RPMI8226 (cell line): Measurements from ENCODE around the gene TRIP4.
A peak's percentile ranks its signal among the peaks of the same experiment; 100 is the strongest.
"Not testable (repeated sequence)": the region's sequence is repeated elsewhere in the genome, so short reads cannot be mapped to it uniquely, and the experiment has no call there.

ENCODE experiments used
- DNase-seq: peaks from one replicate; pipeline ENCODE4 v3.0.0-alpha.2; 2015

Gene TRIP4

DNA sequence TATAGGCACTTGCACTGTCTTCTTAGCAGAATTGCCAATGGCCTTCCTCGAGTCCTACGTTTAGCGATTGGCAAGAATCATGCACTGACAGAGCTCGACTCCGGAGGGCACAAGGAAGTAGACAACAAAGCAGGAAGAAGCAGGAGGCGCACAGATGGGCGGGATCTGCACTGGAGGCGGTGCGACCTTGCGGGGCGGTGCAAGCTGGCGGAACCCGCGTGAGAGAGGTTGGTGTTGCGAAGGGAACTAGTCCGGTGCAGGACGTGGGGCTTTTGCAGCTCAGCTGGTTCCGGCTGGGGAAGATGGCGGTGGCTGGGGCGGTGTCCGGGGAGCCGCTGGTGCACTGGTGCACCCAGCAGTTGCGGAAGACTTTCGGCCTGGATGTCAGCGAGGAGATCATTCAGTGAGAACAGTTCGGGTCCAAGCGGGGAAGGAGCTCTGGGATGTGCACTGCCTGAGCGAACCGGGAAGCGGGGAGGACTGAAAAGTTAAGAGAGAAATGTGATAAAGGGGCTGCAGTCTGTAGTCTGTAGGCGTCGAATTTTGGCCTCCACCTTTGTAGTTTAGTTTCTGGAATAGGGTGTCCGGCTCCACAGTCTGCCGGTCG is at the start of gene TRIP4:
Gene TRIP4 (plus strand): TSS at position 275 of the 607 bp plus-strand sequence. CDS start 28 bp downstream, at position 303.
- peak; percentile 99 for DNase-seq

- DNase-seq: no peak
Observed at GRCh38 chr15:64340355-64340754, 47.3 kb upstream of the TRIP4 start.

- DNase-seq: no peak
Observed at GRCh38 chr15:64341961-64342360, 45.7 kb upstream of the TRIP4 start.

- no peak for DNase-seq
Observed at GRCh38 chr15:64343222-64343621, 44.4 kb upstream of the TRIP4 start.

- no peak for DNase-seq
Observed at GRCh38 chr15:64343841-64344240, 43.8 kb upstream of the TRIP4 start.

- DNase-seq: no peak
Observed at GRCh38 chr15:64344651-64345294, 42.9 kb upstream of the TRIP4 start.

GRCh38 chr15:64346242-64346641 is 41.4 kb upstream of the TRIP4 start:
- not testable (repeated sequence) for DNase-seq

- no peak for DNase-seq
Observed at GRCh38 chr15:64348455-64348854, 39.2 kb upstream of the TRIP4 start.

DNA sequence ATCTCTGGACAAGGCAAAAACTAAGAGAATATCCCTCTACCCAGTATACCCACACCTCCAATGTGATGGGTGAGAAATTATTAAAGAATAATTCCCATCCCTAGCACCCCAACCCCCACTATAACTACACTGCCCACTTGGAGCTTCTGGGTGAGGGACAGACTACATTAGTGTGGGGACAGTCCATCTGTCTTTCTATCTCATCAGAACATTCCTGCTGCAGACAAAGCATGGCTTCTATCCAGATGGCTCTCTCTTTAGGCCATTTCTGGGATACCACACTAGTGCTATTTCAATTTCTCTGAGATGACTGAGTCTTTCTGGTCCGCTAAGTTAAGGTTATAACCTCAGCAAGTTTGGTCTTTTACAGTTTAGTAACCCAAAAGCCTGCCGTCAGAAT is 38.3 kb upstream of the TRIP4 start:
- DNase-seq: no peak

GRCh38 chr15:64351265-64351664 is 36.4 kb upstream of the TRIP4 start:
- DNase-seq: no peak

DNA sequence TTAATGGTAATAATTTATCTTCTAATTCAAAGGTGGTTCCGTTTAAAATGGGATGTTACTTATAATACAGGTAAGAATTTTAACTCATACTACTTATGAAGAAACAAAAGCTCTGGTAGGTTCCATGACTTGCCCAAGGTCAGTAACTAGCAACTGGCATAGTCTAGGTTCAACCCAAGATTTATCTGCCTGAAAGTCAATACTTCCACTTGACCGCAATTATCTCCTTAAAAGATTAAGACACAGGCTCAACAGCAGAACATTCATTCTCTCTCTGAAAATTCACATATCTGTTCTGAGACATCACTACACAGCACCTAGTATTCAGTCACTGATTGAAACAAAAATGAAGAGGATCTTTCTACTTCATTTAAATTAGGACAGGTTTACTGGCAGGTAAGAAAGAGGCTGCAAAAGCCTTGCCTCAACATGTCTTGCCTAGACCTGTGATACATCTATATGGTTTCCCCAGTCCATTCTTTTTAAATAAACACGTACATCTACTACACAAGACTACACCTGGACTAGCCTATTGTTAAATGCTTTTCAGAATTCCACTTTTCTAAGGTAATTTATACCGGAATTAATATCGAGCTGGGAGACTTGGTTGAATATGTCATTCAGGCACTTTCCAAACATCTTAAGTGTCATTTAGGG is 32.8 kb upstream of the TRIP4 start:
- no peak for DNase-seq

DNA sequence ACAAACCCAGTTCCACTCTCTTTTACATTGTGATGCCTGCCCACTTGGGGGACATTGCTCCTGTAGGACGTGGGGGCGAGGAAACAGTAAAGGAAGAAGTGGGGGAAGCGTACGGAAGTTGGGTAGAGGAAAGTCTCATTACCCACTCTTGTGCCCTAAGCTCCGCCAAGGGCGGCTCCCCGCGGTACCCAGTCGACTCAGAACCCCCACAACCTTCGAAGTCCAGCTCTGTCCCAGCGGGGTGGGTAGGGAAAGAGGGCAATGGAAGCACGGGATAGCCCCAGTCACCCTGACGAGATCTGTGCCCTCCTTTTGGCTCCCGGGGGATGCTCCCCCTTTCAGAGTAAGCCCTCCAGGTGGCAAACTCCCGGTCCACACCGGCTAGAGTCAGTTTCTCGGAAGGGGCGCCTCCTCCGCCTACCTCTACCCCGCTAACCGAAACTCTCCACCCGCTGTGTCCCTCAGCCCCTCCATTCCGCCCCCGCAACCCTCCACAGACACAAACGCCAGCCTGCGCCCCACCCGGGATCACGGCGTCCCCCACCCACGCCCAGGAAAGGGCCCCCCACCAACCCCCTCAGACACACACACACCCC is 32.2 kb upstream of the TRIP4 start:
- DNase-seq: peak; percentile 43

DNA sequence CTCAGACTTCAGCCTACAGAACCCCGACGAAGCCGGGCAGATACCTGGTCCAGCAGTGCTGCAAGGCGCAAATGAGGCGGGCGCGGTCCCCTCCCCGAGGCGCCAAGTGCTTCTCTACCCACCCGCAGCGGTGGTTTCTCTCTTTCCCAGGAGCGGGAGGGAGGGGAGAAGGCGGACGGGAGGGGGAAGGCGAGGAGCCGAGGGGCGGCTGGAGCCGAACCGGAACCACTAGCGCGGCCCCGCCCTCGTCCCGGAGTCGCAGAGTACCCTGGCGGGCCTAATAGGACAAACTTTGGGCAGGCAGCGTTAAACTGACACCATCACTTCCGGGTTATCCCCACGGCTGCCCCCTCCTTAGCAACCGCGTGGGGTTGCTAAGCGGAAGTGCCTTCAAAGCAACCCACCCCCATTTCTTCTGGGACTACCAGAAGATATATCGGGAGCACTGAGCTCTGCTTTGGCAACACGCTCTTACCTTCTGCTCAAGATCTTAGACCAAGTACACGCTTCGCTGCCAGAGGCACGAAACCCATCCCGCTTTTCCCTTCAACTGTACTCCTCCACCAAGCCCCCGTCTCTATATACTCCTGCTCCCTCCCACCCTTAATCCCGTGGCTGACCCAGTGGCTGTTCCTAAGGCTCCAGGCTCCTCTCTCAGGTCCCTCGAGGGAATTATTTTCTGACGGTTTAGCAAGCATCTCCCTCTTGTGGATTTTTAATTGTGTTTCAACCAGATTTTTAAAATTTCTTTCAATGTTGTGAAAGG is 31.5 kb upstream of the TRIP4 start, which contains the start of gene CSNK1G1:
Gene CSNK1G1 (minus strand): TSS at position 230 of the 766 bp plus-strand sequence. CDS start 55,674 bp downstream, outside the sequence.
- DNase-seq: peak; percentile 99

DNA sequence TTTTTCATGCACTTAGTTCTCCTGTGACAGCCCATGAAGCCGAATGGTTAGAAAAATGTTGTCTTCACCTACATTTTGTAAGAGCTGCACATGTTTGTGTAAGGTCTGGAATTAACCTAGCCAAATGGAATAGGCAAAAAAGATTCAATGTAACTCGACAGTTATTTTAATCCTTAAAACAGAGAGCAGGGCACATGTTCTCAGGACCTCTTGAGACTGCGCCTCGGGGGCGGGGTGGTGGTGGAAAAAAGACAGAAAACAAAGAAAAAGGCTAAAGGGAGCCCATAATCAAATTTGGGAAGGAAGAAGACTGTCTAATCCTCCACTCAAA is 31.0 kb upstream of the TRIP4 start:
- no peak for DNase-seq

DNA sequence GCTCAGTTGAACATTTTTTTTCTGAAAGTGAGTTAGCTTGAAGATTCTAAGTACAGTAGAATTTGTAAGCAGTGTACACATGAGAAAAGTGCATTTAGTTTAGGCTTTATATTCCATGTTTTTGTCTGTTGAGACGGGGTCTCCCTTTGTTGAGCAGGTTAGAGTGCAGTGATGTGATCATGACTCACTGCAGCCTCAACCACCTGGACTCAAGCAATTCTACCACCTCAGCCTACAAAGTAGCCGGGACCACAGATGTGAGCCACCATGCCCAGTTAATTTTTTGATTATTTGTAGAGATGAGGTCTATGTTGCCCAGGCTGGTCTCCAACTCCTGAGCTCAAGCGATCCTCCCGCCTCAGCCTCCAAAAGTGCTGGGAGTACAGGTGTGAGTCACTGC is 26.4 kb upstream of the TRIP4 start:
- no peak for DNase-seq

DNA sequence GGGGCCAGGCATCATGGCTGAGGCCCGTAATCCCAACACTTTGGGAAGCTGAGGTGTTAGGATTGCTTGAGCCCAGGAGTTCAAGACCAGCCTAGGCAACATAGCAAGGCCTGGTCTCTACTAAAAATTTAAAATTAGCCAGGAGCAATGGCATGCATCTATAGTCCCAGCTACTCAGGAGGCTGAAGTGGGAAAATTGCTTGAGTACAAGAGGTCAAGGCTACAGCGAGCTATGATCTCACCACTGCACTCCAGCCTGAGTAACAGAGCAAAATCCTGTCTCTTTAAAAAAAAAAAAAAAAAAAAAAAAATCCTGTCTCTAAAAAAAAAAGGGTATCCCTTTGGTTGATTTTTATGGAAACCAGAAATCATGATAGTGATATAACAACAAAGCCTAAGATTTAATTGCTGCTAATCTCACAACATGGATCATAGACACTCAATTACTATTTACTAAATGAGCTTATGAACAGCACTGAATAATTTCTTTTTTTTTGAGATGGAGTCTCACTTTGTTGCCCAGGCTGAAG is 18.5 kb upstream of the TRIP4 start:
- DNase-seq: no peak

GRCh38 chr15:64371383-64371782 is 16.3 kb upstream of the TRIP4 start:
- not testable (repeated sequence) for DNase-seq

- no peak for DNase-seq
Observed at GRCh38 chr15:64373360-64373759, 14.3 kb upstream of the TRIP4 start.

DNA sequence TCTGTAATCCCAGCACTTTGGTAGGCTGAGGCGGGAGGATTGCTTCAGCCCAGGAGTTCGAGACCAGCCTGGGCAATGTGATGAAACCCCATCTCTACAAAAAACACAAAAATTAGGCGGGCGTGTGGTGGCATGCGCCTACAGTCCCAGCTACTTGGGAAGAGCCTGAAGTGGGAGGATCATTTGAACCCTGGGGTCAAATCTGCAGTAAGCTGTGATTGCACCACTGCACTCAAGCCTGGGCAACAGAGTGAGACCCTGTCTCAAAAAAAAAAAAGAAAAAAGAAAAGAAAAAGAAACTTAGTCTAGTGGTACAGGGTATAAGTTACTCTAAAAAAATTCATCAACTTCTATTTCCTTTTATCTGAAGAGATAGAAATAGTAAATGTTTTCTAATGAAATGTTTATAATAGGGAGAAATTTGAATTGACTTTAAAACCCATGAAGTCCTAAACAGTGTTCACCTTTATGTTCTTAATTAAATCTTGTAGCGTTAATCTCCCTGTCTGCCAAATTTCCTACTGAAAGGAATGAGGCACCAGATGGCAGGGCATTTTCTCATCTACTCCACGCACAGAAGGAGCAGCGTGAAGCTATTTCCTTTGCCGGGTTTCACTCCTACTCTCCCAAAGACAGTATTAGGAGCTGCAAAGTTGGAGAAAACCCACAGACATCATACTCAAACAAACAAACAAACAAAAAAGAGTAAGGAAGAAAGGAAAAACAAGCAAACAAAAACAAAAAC is 8.2 kb upstream of the TRIP4 start:
- no peak for DNase-seq

- DNase-seq: not testable (repeated sequence)
Observed at GRCh38 chr15:64380130-64380870, 7.3 kb upstream of the TRIP4 start.

DNA sequence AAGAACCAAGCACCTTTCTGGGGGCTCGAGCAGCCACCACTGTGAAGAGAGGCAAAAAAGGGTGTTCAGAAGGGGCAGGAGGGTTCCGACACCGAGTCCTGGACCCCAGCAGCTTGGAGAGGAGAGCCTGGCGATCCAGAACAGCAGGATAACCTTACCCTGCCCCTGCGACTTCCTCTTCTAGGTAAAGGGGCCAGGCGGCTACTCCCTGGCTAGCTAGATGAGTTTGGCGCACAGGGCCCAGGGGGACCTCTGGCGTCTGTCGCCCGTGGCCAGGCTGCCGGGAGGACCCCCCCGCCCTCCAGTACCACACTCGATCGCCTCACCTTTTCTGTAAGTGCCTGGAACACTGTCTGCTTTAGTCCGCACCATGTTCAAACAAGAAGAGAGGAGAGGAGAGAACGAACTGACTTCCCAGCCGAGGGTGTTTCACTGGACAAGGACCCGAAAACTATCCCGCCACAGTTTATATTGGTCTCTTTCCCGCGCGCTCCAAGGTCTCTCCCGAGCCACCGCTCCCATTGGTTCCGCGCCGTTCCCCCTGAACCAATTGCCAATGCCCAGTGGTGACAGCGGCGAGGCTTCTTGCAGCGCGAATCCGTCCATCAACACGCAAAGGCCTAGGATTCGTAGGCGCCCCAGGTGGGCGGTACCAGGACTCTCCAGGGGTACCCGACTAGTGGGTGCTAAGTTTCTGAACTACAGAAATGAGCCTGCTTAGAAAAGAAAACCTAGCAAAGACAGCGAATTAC is 6.5 kb upstream of the TRIP4 start, which contains the start of gene PCLAF:
Gene PCLAF (minus strand): TSS at position 442 of the 752 bp plus-strand sequence. CDS start 70 bp downstream, at position 372.
- peak; percentile 99 for DNase-seq
